GM23338 (cell line): ENCODE results near the gene CHST11. TPM values are rescaled to one million over a fixed set of nuclear protein-coding genes. Genes with fewer than 3 reads are reported as not detected.

Experiments used
- ATAC-seq: fragments of 200-7000 bp; cut with Tn5 transposase; 3 replicates; pipeline ENCODE4 v1.9.1; 2020
- DNase-seq: peaks from one replicate; pipeline ENCODE4 v3.0.0-alpha.2; 2015; ENCODE audit warnings: low spot score
- H2AFZ ChIP-seq: fragments of 200-600 bp; sonication (generic); 2 replicates; pipeline ENCODE4 v1.8.0; 2016; ENCODE audit warnings: antibody characterized with exemption, mild to moderate bottlenecking, moderate library complexity
- H3F3A ChIP-seq: fragments of 200-600 bp; sonication (generic); replicated peaks from 2 replicates; pipeline ENCODE4 v1.8.0; 2017; ENCODE audit warnings: antibody characterized with exemption, mixed run types, low read depth
- H3K27ac ChIP-seq: fragments of 200-600 bp; sonication (generic); 2 replicates; pipeline ENCODE4 v1.6.1; 2016; ENCODE audit warnings: low read depth
- H3K27me3 ChIP-seq: fragments of 200-600 bp; sonication (generic); 2 replicates; pipeline ENCODE4 v1.8.0; 2016; ENCODE audit warnings: mild to moderate bottlenecking, mixed run types, moderate library complexity; ENCODE audit not compliant: insufficient read depth
- H3K36me3 ChIP-seq: fragments of 200-600 bp; sonication (generic); 2 replicates; pipeline ENCODE4 v1.8.0; 2016; ENCODE audit warnings: mild to moderate bottlenecking; ENCODE audit not compliant: insufficient read depth
- H3K4me1 ChIP-seq: fragments of 200-600 bp; sonication (generic); 2 replicates; pipeline ENCODE4 v1.8.0; 2016; ENCODE audit warnings: mild to moderate bottlenecking, moderate library complexity; ENCODE audit not compliant: insufficient read depth
- H3K4me2 ChIP-seq: fragments of 200-600 bp; sonication (generic); 2 replicates; pipeline ENCODE4 v1.7.1; 2017; ENCODE audit warnings: mixed run types
- H3K4me3 ChIP-seq: fragments of 200-600 bp; sonication (generic); 2 replicates; pipeline ENCODE4 v1.6.1; 2016; ENCODE audit warnings: mixed run types
- H3K79me2 ChIP-seq: fragments of 200-600 bp; sonication (generic); replicated peaks from 2 replicates; pipeline ENCODE4 v1.8.0; 2017; ENCODE audit warnings: mild to moderate bottlenecking; ENCODE audit not compliant: insufficient read depth
- H3K9me2 ChIP-seq: fragments of 200-600 bp; sonication (generic); 2 replicates; pipeline ENCODE4 v1.8.0; 2017; ENCODE audit not compliant: insufficient read depth
- H4K20me1 ChIP-seq: fragments of 200-600 bp; sonication (generic); replicated peaks from 2 replicates; pipeline ENCODE4 v1.8.0; 2017; ENCODE audit warnings: mild to moderate bottlenecking; ENCODE audit not compliant: insufficient read depth
- H3K27ac Mint-ChIP-seq: 2 replicates; pipeline ENCODE4 v1.8.0; 2020; ENCODE audit warnings: inconsistent platforms, mild to moderate bottlenecking, moderate library complexity, mixed read lengths
- H3K27me3 Mint-ChIP-seq: 3 replicates; pipeline ENCODE4 v1.8.0; 2022; ENCODE audit warnings: low read depth, mild to moderate bottlenecking, moderate library complexity, mixed read lengths, inconsistent platforms; ENCODE audit not compliant: insufficient read depth, poor library complexity
- H3K36me3 Mint-ChIP-seq: 3 replicates; pipeline ENCODE4 v1.8.0; 2021; ENCODE audit warnings: low read depth, mild to moderate bottlenecking, inconsistent platforms, moderate library complexity, mixed read lengths
- H3K4me1 Mint-ChIP-seq: 3 replicates; pipeline ENCODE4 v1.8.0; 2020; ENCODE audit warnings: mild to moderate bottlenecking, inconsistent platforms, mixed read lengths
- H3K4me3 Mint-ChIP-seq: 3 replicates; pipeline ENCODE4 v1.8.0; 2021; ENCODE audit warnings: moderate library complexity, mild to moderate bottlenecking, inconsistent platforms, mixed read lengths
- H3K9me3 Mint-ChIP-seq: 3 replicates; pipeline ENCODE4 v1.8.0; 2020; ENCODE audit warnings: moderate library complexity, mild to moderate bottlenecking, inconsistent platforms, mixed read lengths
- CREB1 ChIP-seq: fragments of 250-450 bp; sonication (Bioruptor Pico); IDR thresholded peaks from 2 replicates; pipeline ENCODE4 v1.5.0; 2020; ENCODE audit warnings: low read depth, mild to moderate bottlenecking, moderate library complexity
- CTCF ChIP-seq, 2 experiments: fragments of 200-600 bp in 1 of 2; sonication (generic) in 1 of 2; conservative IDR thresholded peaks; 2 replicates each; pipeline versions ENCODE4 v1.5.1 to v1.6.1; 2016 to 2017; ENCODE audit warnings: antibody characterized with exemption in 2 of 2, low read depth in 2 of 2, mild to moderate bottlenecking in 2 of 2, moderate library complexity in 1 of 2
- ETS1 ChIP-seq: IDR thresholded peaks from 2 replicates; pipeline ENCODE4 v1.6.1; 2016; ENCODE audit warnings: antibody characterized with exemption
- EZH2 ChIP-seq: fragments of 200-600 bp; sonication (generic); IDR thresholded peaks from one replicate; pipeline ENCODE4 v1.8.0; 2017; ENCODE audit warnings: antibody characterized with exemption, mild to moderate bottlenecking, low read depth; ENCODE audit not compliant: unreplicated experiment
- EZH2phosphoT487 ChIP-seq: fragments of 200-600 bp; sonication (generic); IDR thresholded peaks from one replicate; pipeline ENCODE4 v1.8.1; 2018; ENCODE audit warnings: antibody characterized with exemption; ENCODE audit not compliant: unreplicated experiment
- JUNB ChIP-seq: IDR thresholded peaks from one replicate; pipeline ENCODE4 v1.6.1; 2016; ENCODE audit warnings: antibody characterized with exemption; ENCODE audit not compliant: unreplicated experiment
- NANOG ChIP-seq: IDR thresholded peaks from 2 replicates; pipeline ENCODE4 v1.6.1; 2016; ENCODE audit warnings: antibody characterized with exemption, borderline replicate concordance
- POLR2AphosphoS5 ChIP-seq: IDR thresholded peaks from 2 replicates; pipeline ENCODE4 v1.6.1; 2016; ENCODE audit warnings: antibody characterized with exemption, low read depth
- REST ChIP-seq: IDR thresholded peaks from one replicate; pipeline ENCODE4 v1.6.1; 2018; ENCODE audit warnings: antibody characterized with exemption; ENCODE audit not compliant: unreplicated experiment
- STAT1 ChIP-seq: IDR thresholded peaks from one replicate; pipeline ENCODE4 v1.6.1; 2016; ENCODE audit warnings: antibody characterized with exemption; ENCODE audit not compliant: unreplicated experiment
- ZNF114 ChIP-seq: fragments of 250-450 bp; sonication (Bioruptor Pico); IDR thresholded peaks from 2 replicates; pipeline ENCODE4 v1.5.0; 2020; ENCODE audit warnings: mild to moderate bottlenecking, moderate library complexity
- ZNF331 ChIP-seq: fragments of 250-450 bp; sonication (Bioruptor Pico); IDR thresholded peaks from 2 replicates; pipeline ENCODE4 v1.5.0; 2020; ENCODE audit warnings: low read depth, mild to moderate bottlenecking, moderate library complexity
- ZNF462 ChIP-seq: fragments of 250-450 bp; sonication (Bioruptor Pico); IDR thresholded peaks from 2 replicates; pipeline ENCODE4 v1.5.0; 2020; ENCODE audit warnings: mild to moderate bottlenecking, moderate library complexity
- polyA plus RNA-seq: library from polyadenylated mRNA; unstranded; fragments of >200 nt; fragmentation: Nextera tagmentation; extraction: Ambion mirVana; gene quantifications from 2 replicates; pipeline ENCODE4 v1.2.1, GENCODE V29; 2016
- total RNA-seq: library from RNA; depleted of rRNA; stranded (reverse); fragments of >200 nt; shearing (Covaris generic); gene quantifications from 2 replicates; pipeline ENCODE4 v1.2.3, GENCODE V29; 2014

The CHST11 gene
- total and polyA plus RNA-seq, 2 experiments from 2014 or later, result 7.7 to 25.7 TPM

- no peaks in the 10 kb centered on the region for H3K4me1 ChIP-seq
- no peak overlapping the region for H3K4me2 ChIP-seq
- peaks cover 3% of the 10 kb centered on the region for H3K27me3 Mint-ChIP-seq
- no peaks in the 10 kb centered on the region for H3K36me3 Mint-ChIP-seq
- TF ChIP-seq EZH2phosphoT487 (no peak), ZNF114 (no peak), NANOG (no peak), ETS1 (no peak), STAT1 (no peak), POLR2AphosphoS5 (no peak), CTCF (conservative IDR thresholded peaks at IDR 0.05; ENCODE audit: low read depth in 2 of 2) (no peak), ZNF331 (no peak), ZNF462 (no peak), REST (no peak), EZH2 (no peak), JUNB (no peak), CREB1 (CRISPR knock-in tag) (no peak)
- H3K27ac ChIP-seq, result no peak overlapping the region
- H3K4me3 Mint-ChIP-seq, result no peak overlapping the region
- ATAC-seq, result no peak
- no peak overlapping the region for H3K4me3 ChIP-seq
- DNase-seq, result no peak
- no peaks in the 10 kb centered on the region for H3K36me3 ChIP-seq
- no peaks in the 10 kb centered on the region for H3K9me3 Mint-ChIP-seq
- H3K27ac Mint-ChIP-seq, result no peak overlapping the region
- H2AFZ ChIP-seq, result no peak overlapping the region
- H3K9me2 ChIP-seq, result no peaks in the 10 kb centered on the region
- H3K27me3 ChIP-seq, result no peaks in the 10 kb centered on the region
- H3F3A ChIP-seq, result no peaks in the 10 kb centered on the region
- H4K20me1 ChIP-seq, result no peaks in the 10 kb centered on the region; the same call in 1 of the 2 replicates
- H3K79me2 ChIP-seq, result no peaks in the 10 kb centered on the region
- peaks cover 2% of the 10 kb centered on the region; the same call in 2 of the 3 replicates for H3K4me1 Mint-ChIP-seq
Observed at GRCh38 chr12:104729610-104730446, 273.1 kb downstream of the CHST11 start.
